SU-DHL-6 (cell line): ENCODE results near the gene RBP5.
"Not testable (repeated sequence)": the region's sequence is repeated elsewhere in the genome, so short reads cannot be mapped to it uniquely, and the experiment has no call there.

Experiments
- H2AFZ ChIP-seq: fragments of 200-600 bp; sonication (generic); 2 replicates; pipeline ENCODE4 v1.6.1; 2014; ENCODE audit warnings: low read depth, mild to moderate bottlenecking, moderate library complexity, mixed read lengths, antibody characterized with exemption, low read length; ENCODE audit not compliant: severe bottlenecking
- H3F3A ChIP-seq: fragments of 200-600 bp; shearing (Covaris generic); 2 replicates; pipeline ENCODE4 v1.6.0; 2016; ENCODE audit warnings: antibody characterized with exemption, mild to moderate bottlenecking; ENCODE audit not compliant: insufficient read depth
- H3K27ac ChIP-seq: fragments of 200-600 bp; sonication (generic); 2 replicates; pipeline ENCODE4 v1.5.1; 2016; ENCODE audit warnings: low read depth, mild to moderate bottlenecking, low read length, moderate library complexity, mixed read lengths
- H3K27me3 ChIP-seq: fragments of 200-600 bp; sonication (generic), shearing (Covaris generic); 2 replicates; pipeline ENCODE4 v1.6.0; 2014; ENCODE audit warnings: mild to moderate bottlenecking, low read length
- H3K36me3 ChIP-seq: fragments of 200-600 bp; sonication (generic); 2 replicates; pipeline ENCODE4 v1.6.1; 2014; ENCODE audit warnings: mild to moderate bottlenecking, low read length, mixed read lengths
- H3K4me2 ChIP-seq: fragments of 300-600, 200-600 bp; shearing (Covaris generic), sonication (generic); 2 replicates; pipeline ENCODE4 v1.6.0; 2014; ENCODE audit warnings: low read length, low read depth, mild to moderate bottlenecking; ENCODE audit not compliant: poor library complexity, severe bottlenecking
- H3K4me3 ChIP-seq: fragments of 200-600 bp; sonication (generic); 2 replicates; pipeline ENCODE4 v1.5.1; 2014; ENCODE audit warnings: antibody characterized with exemption, low read length, mild to moderate bottlenecking, mixed read lengths; ENCODE audit not compliant: insufficient read depth, poor library complexity, severe bottlenecking
- H3K79me2 ChIP-seq: fragments of 200-600 bp; sonication (generic); 2 replicates; pipeline ENCODE4 v1.6.1; 2014; ENCODE audit warnings: mild to moderate bottlenecking, low read length, moderate library complexity; ENCODE audit not compliant: insufficient read depth
- H3K9ac ChIP-seq: fragments of 200-600 bp; sonication (generic); 2 replicates; pipeline ENCODE4 v1.7.0; 2014; ENCODE audit warnings: mild to moderate bottlenecking, low read length
- H3K9me2 ChIP-seq: fragments of 200-600 bp; sonication (generic); replicated peaks from 2 replicates; pipeline ENCODE4 v1.6.1; 2014; ENCODE audit warnings: low read length; ENCODE audit not compliant: insufficient read depth
- H3K9me3 ChIP-seq: fragments of 200-600 bp; sonication (generic); 2 replicates; pipeline ENCODE4 v1.6.1; 2014; ENCODE audit warnings: low read length, mixed read lengths; ENCODE audit not compliant: insufficient read depth
- H4K20me1 ChIP-seq: fragments of 200-600 bp; sonication (generic); 2 replicates; pipeline ENCODE4 v1.6.1; 2014; ENCODE audit warnings: low read depth, mild to moderate bottlenecking, antibody characterized with exemption, low read length, moderate library complexity, mixed read lengths
- EZH2phosphoT487 ChIP-seq: fragments of 200-600 bp; sonication (generic), shearing (Covaris generic); conservative IDR thresholded peaks from 2 replicates; pipeline ENCODE4 v1.6.1; 2018; ENCODE audit warnings: mild to moderate bottlenecking, antibody characterized with exemption, low read length, moderate library complexity, mixed read lengths
- TF ChIP-seq, protein P1 (sequence below): fragments of 200-600 bp; sonication (generic); IDR thresholded peaks from one replicate; pipeline ENCODE4 v1.5.1; 2017; ENCODE audit warnings: antibody characterized with exemption, mild to moderate bottlenecking, low read length, moderate library complexity; ENCODE audit not compliant: insufficient read depth, poor library complexity, severe bottlenecking

RBP5 gene

DNA sequence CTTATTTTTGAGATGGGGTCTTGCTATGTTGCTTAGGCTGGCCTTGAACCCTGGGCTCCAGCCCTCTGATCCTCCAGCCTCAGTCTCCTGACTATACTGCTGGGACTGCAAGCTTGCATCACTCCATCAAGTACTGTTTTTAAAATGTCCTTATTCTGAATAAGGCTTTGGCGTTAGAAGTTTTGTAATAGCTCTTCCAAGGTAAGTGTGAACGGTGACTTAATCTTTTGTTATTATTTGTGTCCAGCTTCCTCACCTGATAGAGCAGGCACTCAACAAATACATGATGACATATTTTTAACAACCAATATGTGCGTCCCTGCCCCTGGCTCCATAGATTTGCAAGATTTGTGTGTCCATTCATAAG lies 21.1 kb downstream of the RBP5 start:
- Histone ChIP-seq H3K27ac (no peak overlapping the region), H3K9ac (peak overlapping the region; percentile 82), H2AFZ (peak overlapping the region; percentile 88), H3K4me2 (peak overlapping the region; percentile 99), H3K27me3 (no peaks in the 10 kb centered on the region), H3K9me3 (peaks cover 7% of the 10 kb centered on the region), H3K9me2 (no peaks in the 10 kb centered on the region), H4K20me1 (no peaks in the 10 kb centered on the region), H3K36me3 (no peaks in the 10 kb centered on the region; the same call in 1 of the 2 replicates), H3K4me3 (peak overlapping the region; percentile 79), H3K79me2 (no peaks in the 10 kb centered on the region), H3F3A (no peaks in the 10 kb centered on the region; the same call in 1 of the 2 replicates)
- TF ChIP-seq, protein P1, sequence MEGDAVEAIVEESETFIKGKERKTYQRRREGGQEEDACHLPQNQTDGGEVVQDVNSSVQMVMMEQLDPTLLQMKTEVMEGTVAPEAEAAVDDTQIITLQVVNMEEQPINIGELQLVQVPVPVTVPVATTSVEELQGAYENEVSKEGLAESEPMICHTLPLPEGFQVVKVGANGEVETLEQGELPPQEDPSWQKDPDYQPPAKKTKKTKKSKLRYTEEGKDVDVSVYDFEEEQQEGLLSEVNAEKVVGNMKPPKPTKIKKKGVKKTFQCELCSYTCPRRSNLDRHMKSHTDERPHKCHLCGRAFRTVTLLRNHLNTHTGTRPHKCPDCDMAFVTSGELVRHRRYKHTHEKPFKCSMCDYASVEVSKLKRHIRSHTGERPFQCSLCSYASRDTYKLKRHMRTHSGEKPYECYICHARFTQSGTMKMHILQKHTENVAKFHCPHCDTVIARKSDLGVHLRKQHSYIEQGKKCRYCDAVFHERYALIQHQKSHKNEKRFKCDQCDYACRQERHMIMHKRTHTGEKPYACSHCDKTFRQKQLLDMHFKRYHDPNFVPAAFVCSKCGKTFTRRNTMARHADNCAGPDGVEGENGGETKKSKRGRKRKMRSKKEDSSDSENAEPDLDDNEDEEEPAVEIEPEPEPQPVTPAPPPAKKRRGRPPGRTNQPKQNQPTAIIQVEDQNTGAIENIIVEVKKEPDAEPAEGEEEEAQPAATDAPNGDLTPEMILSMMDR = no peak
- TF ChIP-seq EZH2phosphoT487 = no peak

DNA sequence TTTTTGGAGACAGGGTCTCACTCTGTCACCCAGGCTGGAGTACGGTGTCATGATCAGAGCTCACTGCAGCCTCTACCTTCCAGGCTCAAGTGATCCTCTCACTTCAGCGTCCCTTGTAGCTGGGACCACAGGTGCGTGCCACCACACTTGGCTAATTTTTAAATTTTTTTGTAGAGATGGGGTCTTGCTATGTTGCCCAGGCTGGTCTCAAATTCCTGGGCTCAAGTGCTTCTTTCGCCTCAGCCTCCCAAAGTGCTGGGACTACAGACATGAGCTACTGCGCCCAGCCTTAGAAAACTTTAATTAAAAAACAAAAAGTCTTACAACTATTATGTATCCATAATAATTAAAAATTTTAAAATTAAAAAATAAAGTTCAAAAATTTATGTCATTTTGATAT lies 21.5 kb downstream of the RBP5 start:
- H3K79me2 ChIP-seq, H2AFZ ChIP-seq, H3K9me3 ChIP-seq, H3K9ac ChIP-seq, H3K4me2 ChIP-seq, H3K9me2 ChIP-seq, H3K27me3 ChIP-seq, H4K20me1 ChIP-seq, H3K27ac ChIP-seq, H3F3A ChIP-seq, H3K4me3 ChIP-seq, H3K36me3 ChIP-seq: not testable (repeated sequence)

DNA sequence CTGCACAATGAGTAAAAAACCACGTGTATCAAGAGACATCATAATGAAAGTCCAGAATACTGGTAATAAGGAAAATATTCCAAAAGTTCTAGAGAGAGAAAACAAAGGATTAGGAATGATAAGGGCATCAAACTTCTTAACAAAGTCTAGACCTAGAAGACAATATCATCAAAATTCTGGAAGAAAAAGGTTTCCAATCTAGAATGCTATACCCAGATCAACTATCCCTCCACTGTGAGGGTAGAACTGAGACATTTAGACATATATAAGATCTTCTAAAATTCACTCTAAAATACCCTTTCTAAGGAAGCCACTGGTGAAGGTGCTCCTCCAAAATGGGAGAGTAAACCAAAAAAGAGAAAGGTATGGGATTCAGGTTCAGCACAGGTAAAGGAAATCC lies 22.6 kb downstream of the RBP5 start:
- Histone ChIP-seq H3K79me2 (no peaks in the 10 kb centered on the region), H3K27ac (no peak overlapping the region), H3K36me3 (no peaks in the 10 kb centered on the region; the same call in 1 of the 2 replicates), H3K4me2 (no peak overlapping the region), H2AFZ (no peak overlapping the region), H4K20me1 (no peaks in the 10 kb centered on the region), H3K9me2 (no peaks in the 10 kb centered on the region), H3K27me3 (no peaks in the 10 kb centered on the region), H3F3A (no peaks in the 10 kb centered on the region; the same call in 1 of the 2 replicates), H3K9me3 (peaks cover 7% of the 10 kb centered on the region), H3K9ac (no peak overlapping the region), H3K4me3 (no peak overlapping the region)
- TF ChIP-seq EZH2phosphoT487 = no peak
- TF ChIP-seq, protein P1 = no peak

DNA sequence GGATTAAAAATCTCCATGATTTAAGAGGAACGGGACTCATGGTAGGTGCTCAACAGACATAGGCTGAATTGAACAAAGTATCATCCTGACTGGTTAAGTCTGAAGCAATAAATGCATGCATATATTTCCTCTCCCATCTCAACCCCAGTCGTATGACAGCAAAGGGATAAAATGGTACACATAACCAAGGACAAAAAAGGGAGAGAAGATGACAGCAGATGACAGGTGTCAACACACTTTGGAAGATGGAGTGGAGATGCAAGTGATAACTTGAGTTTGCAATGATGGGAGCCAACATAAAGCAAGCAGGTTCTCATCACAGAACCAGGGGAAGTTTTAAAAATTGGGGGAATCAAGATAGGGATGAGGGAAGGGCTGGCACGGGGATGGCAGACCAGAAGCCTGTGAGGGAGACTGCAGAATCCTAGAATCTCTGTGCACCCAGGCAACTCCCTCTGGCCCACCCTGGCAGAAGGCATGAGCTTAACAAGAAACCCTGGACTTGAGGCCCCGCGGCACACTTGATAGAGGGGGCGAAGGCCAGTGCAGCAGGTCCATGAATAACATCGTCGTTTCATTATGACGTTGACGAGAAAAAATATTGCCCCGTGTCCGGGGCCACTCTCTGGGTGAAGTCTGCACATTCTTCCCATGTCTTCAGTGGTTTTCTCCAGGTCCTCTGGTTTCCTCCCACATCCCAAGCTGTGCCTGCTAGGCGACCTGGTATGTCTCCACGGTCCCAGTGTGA lies 24.7 kb downstream of the RBP5 start:
- Histone ChIP-seq H2AFZ (no peak overlapping the region), H3K4me3 (no peak overlapping the region), H3K79me2 (no peaks in the 10 kb centered on the region), H3K27ac (no peak overlapping the region), H3K4me2 (no peak overlapping the region), H3K9ac (no peak overlapping the region), H3K36me3 (no peaks in the 10 kb centered on the region; the same call in 1 of the 2 replicates), H3K9me2 (no peaks in the 10 kb centered on the region), H3F3A (no peaks in the 10 kb centered on the region; the same call in 1 of the 2 replicates), H3K27me3 (no peaks in the 10 kb centered on the region), H4K20me1 (no peaks in the 10 kb centered on the region), H3K9me3 (peaks cover 7% of the 10 kb centered on the region)
- TF ChIP-seq, protein P1 = no peak
- no peak for TF ChIP-seq EZH2phosphoT487
